GM12872 (cell line): ENCODE results near the gene NTHL1.

Experiments
- TF ChIP-seq, protein P1 (sequence below): IDR thresholded peaks from 3 replicates; pipeline ENCODE4 v1.5.1; 2011; ENCODE audit warnings: low read depth, mild to moderate bottlenecking, low read length, moderate library complexity; ENCODE audit not compliant: insufficient read depth

NTHL1 gene

GRCh38 chr16:2003231-2003826 is 44.3 kb downstream of the NTHL1 start:
- TF ChIP-seq, protein P1, sequence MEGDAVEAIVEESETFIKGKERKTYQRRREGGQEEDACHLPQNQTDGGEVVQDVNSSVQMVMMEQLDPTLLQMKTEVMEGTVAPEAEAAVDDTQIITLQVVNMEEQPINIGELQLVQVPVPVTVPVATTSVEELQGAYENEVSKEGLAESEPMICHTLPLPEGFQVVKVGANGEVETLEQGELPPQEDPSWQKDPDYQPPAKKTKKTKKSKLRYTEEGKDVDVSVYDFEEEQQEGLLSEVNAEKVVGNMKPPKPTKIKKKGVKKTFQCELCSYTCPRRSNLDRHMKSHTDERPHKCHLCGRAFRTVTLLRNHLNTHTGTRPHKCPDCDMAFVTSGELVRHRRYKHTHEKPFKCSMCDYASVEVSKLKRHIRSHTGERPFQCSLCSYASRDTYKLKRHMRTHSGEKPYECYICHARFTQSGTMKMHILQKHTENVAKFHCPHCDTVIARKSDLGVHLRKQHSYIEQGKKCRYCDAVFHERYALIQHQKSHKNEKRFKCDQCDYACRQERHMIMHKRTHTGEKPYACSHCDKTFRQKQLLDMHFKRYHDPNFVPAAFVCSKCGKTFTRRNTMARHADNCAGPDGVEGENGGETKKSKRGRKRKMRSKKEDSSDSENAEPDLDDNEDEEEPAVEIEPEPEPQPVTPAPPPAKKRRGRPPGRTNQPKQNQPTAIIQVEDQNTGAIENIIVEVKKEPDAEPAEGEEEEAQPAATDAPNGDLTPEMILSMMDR, result no peak

DNA sequence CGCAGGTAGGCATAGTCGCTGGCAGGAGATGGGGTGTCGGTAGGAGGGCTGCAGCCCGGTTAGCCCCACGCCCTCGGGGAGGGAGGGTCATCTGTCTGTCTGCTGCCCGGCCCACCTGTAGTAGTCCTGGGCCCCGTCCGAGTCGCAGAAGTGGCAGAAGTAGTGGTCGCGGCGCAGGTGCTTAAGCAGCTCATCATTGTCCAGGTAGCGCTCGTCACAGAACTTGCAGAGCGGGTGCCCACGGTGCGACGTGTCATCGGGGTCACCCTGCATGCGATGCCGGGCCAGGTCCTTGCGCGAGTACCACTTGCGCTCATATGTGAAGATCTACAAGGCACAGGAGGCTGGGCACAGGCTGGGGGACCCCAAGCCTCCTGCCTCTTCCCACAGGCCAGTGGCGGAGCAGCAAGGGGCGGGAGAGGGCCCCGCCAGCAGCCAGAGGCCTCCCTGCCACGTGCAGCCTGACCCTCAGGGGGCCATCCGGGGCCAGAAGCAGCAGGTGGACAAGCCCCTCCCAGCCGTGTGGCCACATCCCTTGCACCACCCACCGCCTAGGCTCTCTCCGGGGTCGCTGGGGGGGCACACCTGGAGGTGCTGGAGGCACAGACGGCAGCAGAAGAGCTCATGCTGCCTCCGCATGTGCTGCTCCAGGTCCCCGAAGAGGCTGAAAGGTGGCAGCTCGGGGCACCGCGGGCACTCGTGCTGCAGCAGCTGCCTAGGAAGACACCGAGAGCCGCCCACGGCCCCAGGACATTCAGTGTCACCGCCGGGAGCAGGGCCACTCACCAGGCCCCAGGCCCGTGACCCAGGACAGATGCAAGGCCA is 45.0 kb downstream of the NTHL1 start:
- TF ChIP-seq, protein P1, result no peak

- TF ChIP-seq, protein P1, result no peak
These were observed 45.9 kb downstream of the NTHL1 start for GRCh38 chr16:2001456-2002355.

DNA sequence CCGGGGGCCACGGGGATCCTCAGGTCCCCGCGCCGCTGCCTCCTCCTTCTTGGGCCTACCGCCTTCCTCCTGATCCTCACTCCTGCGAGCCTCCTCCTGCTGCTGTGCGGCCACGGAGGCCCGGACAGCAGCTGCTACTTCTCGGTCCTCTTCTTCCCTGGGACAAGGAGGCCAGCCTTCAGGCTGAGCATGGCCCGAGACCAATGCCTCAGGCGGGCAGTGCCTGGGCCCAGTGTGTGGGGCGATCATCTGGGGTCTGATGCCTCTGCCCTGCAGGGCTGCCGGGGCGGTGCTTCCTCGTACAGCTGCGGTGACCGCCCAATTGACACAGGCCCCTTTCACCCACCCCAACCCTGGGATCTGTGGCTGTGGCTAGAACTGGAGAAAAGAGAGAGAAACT is 46.6 kb downstream of the NTHL1 start:
- TF ChIP-seq, protein P1, result no peak

- TF ChIP-seq, protein P1, result no peak
These were observed 47.6 kb downstream of the NTHL1 start for GRCh38 chr16:1999866-2000514.

DNA sequence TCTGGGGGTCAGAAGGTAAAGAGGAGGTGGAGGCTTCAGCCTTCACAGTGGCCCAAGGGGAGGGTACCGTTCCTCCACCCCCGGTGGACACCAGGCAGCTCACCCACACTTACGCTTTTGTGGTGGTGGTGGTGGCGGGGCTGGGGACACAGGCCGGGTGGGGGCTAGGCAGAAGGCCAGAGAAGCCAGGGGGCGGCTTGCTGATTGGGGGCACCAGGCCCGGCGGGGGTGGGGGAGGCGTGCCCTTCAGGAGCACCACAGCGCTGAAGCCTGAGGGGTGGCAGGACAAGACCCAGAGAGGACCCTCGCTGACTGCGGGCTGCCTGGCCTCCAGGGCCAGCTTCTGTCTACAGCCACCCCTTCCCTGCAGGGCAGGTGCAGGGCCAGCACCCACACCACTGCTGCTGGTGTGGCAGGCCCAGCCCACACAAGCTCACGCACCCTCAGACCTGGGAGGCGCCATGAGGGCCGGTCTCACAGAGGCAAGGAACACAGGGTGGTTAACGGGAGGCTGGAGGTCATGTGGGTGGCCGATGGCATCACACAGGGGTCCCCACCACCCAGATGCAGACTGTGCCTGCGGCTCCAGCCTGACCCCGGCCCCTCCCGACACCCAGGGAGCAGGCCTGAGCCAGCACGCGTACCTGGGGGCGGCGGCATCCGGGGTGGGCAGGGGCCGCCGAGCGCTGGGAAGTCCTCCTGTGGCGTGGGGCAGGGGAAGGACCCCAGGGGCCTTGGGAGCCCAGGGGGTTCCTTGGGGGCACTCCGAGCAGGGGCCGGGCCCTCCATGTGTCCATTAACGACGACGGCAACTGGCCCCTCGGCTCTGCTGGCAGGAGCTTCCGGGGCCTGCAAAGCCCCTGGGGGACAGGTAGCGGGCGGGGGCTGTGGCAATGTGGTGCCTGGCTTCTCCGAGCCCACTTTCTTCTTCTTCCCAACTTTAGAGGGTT is 48.5 kb downstream of the NTHL1 start:
- TF ChIP-seq, protein P1, result no peak
